ENCODE data around the gene RCBTB2.
A peak's percentile ranks its signal among the peaks of the same experiment; 100 is the strongest.

Gene RCBTB2

GRCh38 chr13:48561466-48562235, 28.8 kb upstream of the RCBTB2 start:
- TF ChIP-seq TAF1 (IDR thresholded peaks at IDR 0.05; ENCODE audit: borderline replicate concordance, low read depth, low read length) (no peak), POLR2AphosphoS5 (IDR thresholded peaks at IDR 0.05; ENCODE audit: low read depth, low read length) (no peak), POLR2A (IDR thresholded peaks at IDR 0.05; ENCODE audit: low read depth, low read length) (no peak)
- peak; percentile 51 for FAIRE-seq
- no peak for DNase-seq (ENCODE audit: insufficient read length)

GRCh38 chr13:48560657-48561337, 27.9 kb upstream of the RCBTB2 start:
- TF ChIP-seq POLR2AphosphoS5 (IDR thresholded peaks at IDR 0.05; ENCODE audit: low read depth, low read length): no peak
- no peak for TF ChIP-seq POLR2A (IDR thresholded peaks at IDR 0.05; ENCODE audit: low read depth, low read length)
- no peak for DNase-seq (ENCODE audit: insufficient read length)
- FAIRE-seq: no peak

GRCh38 chr13:48559638-48560320, 26.9 kb upstream of the RCBTB2 start:
- DNase-seq (ENCODE audit: insufficient read length): no peak
- TF ChIP-seq POLR2A (IDR thresholded peaks at IDR 0.05; ENCODE audit: low read depth, low read length) (no peak), TAF1 (IDR thresholded peaks at IDR 0.05; ENCODE audit: borderline replicate concordance, low read depth, low read length) (no peak), POLR2AphosphoS5 (IDR thresholded peaks at IDR 0.05; ENCODE audit: low read depth, low read length) (no peak)
- FAIRE-seq: peak; percentile 5

GRCh38 chr13:48556817-48557216, 23.9 kb upstream of the RCBTB2 start:
- TF ChIP-seq POLR2A (IDR thresholded peaks at IDR 0.05; ENCODE audit: low read depth, low read length) (no peak), TAF1 (IDR thresholded peaks at IDR 0.05; ENCODE audit: borderline replicate concordance, low read depth, low read length) (no peak), POLR2AphosphoS5 (IDR thresholded peaks at IDR 0.05; ENCODE audit: low read depth, low read length) (no peak)
- no peak for DNase-seq (ENCODE audit: insufficient read length)
- FAIRE-seq: peak; percentile 46

- FAIRE-seq (no peak), DNase-seq (ENCODE audit: insufficient read length) (no peak)
- TF ChIP-seq POLR2AphosphoS5 (IDR thresholded peaks at IDR 0.05; ENCODE audit: low read depth, low read length): no peak
- TF ChIP-seq POLR2A (IDR thresholded peaks at IDR 0.05; ENCODE audit: low read depth, low read length): no peak
Measured at GRCh38 chr13:48555441-48555840, 22.6 kb upstream of the RCBTB2 start.

- FAIRE-seq (no peak), DNase-seq (ENCODE audit: insufficient read length) (no peak)
- TF ChIP-seq POLR2AphosphoS5 (IDR thresholded peaks at IDR 0.05; ENCODE audit: low read depth, low read length) (no peak), POLR2A (IDR thresholded peaks at IDR 0.05; ENCODE audit: low read depth, low read length) (no peak), TAF1 (IDR thresholded peaks at IDR 0.05; ENCODE audit: borderline replicate concordance, low read depth, low read length) (no peak)
Measured at GRCh38 chr13:48551329-48551728, 18.4 kb upstream of the RCBTB2 start.

GRCh38 chr13:48549658-48550057, 16.8 kb upstream of the RCBTB2 start:
- FAIRE-seq (no peak), DNase-seq (ENCODE audit: insufficient read length) (no peak)
- TF ChIP-seq POLR2A (IDR thresholded peaks at IDR 0.05; ENCODE audit: low read depth, low read length) (no peak), TAF1 (IDR thresholded peaks at IDR 0.05; ENCODE audit: borderline replicate concordance, low read depth, low read length) (no peak), POLR2AphosphoS5 (IDR thresholded peaks at IDR 0.05; ENCODE audit: low read depth, low read length) (no peak)

- DNase-seq (ENCODE audit: insufficient read length) (no peak), FAIRE-seq (no peak)
- TF ChIP-seq POLR2A (IDR thresholded peaks at IDR 0.05; ENCODE audit: low read depth, low read length) (no peak), POLR2AphosphoS5 (IDR thresholded peaks at IDR 0.05; ENCODE audit: low read depth, low read length) (no peak), TAF1 (IDR thresholded peaks at IDR 0.05; ENCODE audit: borderline replicate concordance, low read depth, low read length) (no peak)
Measured at GRCh38 chr13:48547663-48548092, 14.8 kb upstream of the RCBTB2 start.

- DNase-seq (ENCODE audit: insufficient read length): no peak
- no peak for FAIRE-seq
- TF ChIP-seq POLR2AphosphoS5 (IDR thresholded peaks at IDR 0.05; ENCODE audit: low read depth, low read length) (no peak), TAF1 (IDR thresholded peaks at IDR 0.05; ENCODE audit: borderline replicate concordance, low read depth, low read length) (no peak), POLR2A (IDR thresholded peaks at IDR 0.05; ENCODE audit: low read depth, low read length) (no peak)
Measured at GRCh38 chr13:48545608-48546007, 12.7 kb upstream of the RCBTB2 start.

GRCh38 chr13:48542581-48543341, 9.9 kb upstream of the RCBTB2 start:
- TF ChIP-seq POLR2A (IDR thresholded peaks at IDR 0.05; ENCODE audit: low read depth, low read length) (no peak), TAF1 (IDR thresholded peaks at IDR 0.05; ENCODE audit: borderline replicate concordance, low read depth, low read length) (no peak), POLR2AphosphoS5 (IDR thresholded peaks at IDR 0.05; ENCODE audit: low read depth, low read length) (no peak)
- FAIRE-seq: peak; percentile 54
- DNase-seq (ENCODE audit: insufficient read length): no peak

GRCh38 chr13:48542138-48542537, 9.3 kb upstream of the RCBTB2 start:
- no peak for DNase-seq (ENCODE audit: insufficient read length)
- TF ChIP-seq POLR2AphosphoS5 (IDR thresholded peaks at IDR 0.05; ENCODE audit: low read depth, low read length): no peak
- TF ChIP-seq POLR2A (IDR thresholded peaks at IDR 0.05; ENCODE audit: low read depth, low read length): no peak
- TF ChIP-seq TAF1 (IDR thresholded peaks at IDR 0.05; ENCODE audit: borderline replicate concordance, low read depth, low read length): no peak
- no peak for FAIRE-seq

All from GM12892 (cell line).